ENCODE results near the gene SSBP3. TPM values are rescaled to one million over a fixed set of nuclear protein-coding genes. Genes with fewer than 3 reads are reported as not detected.

Gene SSBP3
- total RNA-seq, 4 donors from 2014 or later: 17.1 to 25.4 (median 21.5) TPM

GRCh38 chr1:54283635-54284385, 122.4 kb downstream of the SSBP3 start:
- no peak for DNase-seq
- intact Hi-C loops (cut with DNase I): no loop called here
- Histone ChIP-seq H3K27ac (no peak overlapping the region), H3K36me3 (peaks cover 0 to 25% (median 0%) of the 10 kb centered on the region in 3 donors), H3K4me3 (no peak overlapping the region), H3K4me1 (peaks cover 18 to 84% (median 43%) of the 10 kb centered on the region in 3 donors), H3K27me3 (no peaks in the 10 kb centered on the region), H3K9me3 (no peaks in the 10 kb centered on the region)
- 89 to 97% methylated on average over 8 of the region's 8 CpGs for WGBS, 2 donors
- TF ChIP-seq POLR2A (IDR thresholded peaks at IDR 0.05): no peak
- no peak for TF ChIP-seq CTCF (IDR thresholded peaks at IDR 0.05)

- intact Hi-C loops (cut with DNase I): no loop called here
Measured at GRCh38 chr1:54282101-54282847, 123.9 kb downstream of the SSBP3 start.

GRCh38 chr1:54280651-54281050, 125.5 kb downstream of the SSBP3 start:
- DNase-seq: no peak
- peak overlapping the region in 3 of 4 donors; percentile 87 to 97 (median 94) for H3K27ac ChIP-seq
- WGBS, 2 donors: 62 to 78% methylated on average over 6 to 12 of the region's 12 CpGs
- TF ChIP-seq CTCF (IDR thresholded peaks at IDR 0.05) (no peak), POLR2A (IDR thresholded peaks at IDR 0.05) (no peak)
- no peaks in the 10 kb centered on the region for H3K27me3 ChIP-seq
- intact Hi-C loops (cut with DNase I): no loop called here
- H3K36me3 ChIP-seq: peaks cover 0 to 26% (median 0%) of the 10 kb centered on the region in 3 donors
- H3K9me3 ChIP-seq: no peaks in the 10 kb centered on the region
- no peak overlapping the region for H3K4me3 ChIP-seq
- H3K4me1 ChIP-seq: peaks cover 14 to 84% (median 45%) of the 10 kb centered on the region in 3 donors

More at GRCh38 chr1:54282101-54282847, 123.9 kb downstream of the SSBP3 start:
- WGBS, 2 donors: 60 to 91% methylated on average over 8 to 9 of the region's 16 CpGs
- Histone ChIP-seq H3K27ac (peak overlapping the region in 3 of 4 donors; percentile 10 to 94 (median 16)), H3K36me3 (peaks cover 0 to 26% (median 0%) of the 10 kb centered on the region in 3 donors), H3K27me3 (no peaks in the 10 kb centered on the region), H3K9me3 (no peaks in the 10 kb centered on the region), H3K4me1 (peaks cover 16 to 84% (median 42%) of the 10 kb centered on the region in 3 donors), H3K4me3 (no peak overlapping the region)
- no peak for DNase-seq
- TF ChIP-seq POLR2A (IDR thresholded peaks at IDR 0.05) (no peak), CTCF (IDR thresholded peaks at IDR 0.05) (no peak)

GRCh38 chr1:54279457-54279856, 126.7 kb downstream of the SSBP3 start:
- no peak for TF ChIP-seq CTCF (IDR thresholded peaks at IDR 0.05)
- no peak for TF ChIP-seq POLR2A (IDR thresholded peaks at IDR 0.05)
- no peak for DNase-seq
- H3K4me3 ChIP-seq: no peak overlapping the region
- 96 to 99% methylated on average over 6 to 8 of the region's 8 CpGs for WGBS, 2 donors
- H3K9me3 ChIP-seq: no peaks in the 10 kb centered on the region
- peaks cover 0 to 26% (median 0%) of the 10 kb centered on the region in 3 donors for H3K36me3 ChIP-seq
- H3K27ac ChIP-seq: peak overlapping the region; percentile 75 to 97 (median 90)
- H3K27me3 ChIP-seq: no peaks in the 10 kb centered on the region
- intact Hi-C loops (cut with DNase I): loop anchor here (10.0 kb wide), 1 partner anchor 125 kb away; the partner anchor contains the start of gene SSBP3
- H3K4me1 ChIP-seq: peaks cover 25 to 89% (median 57%) of the 10 kb centered on the region in 3 donors
